ENCODE data around the gene TMEM248.

Gene TMEM248

GRCh38 chr7:67006965-67007364 lies 85.9 kb downstream of the TMEM248 start:
- DNase-seq, result no peak

Data from NCI-H1417 treated with DMSO at 0.1 percent for 48 hours (cell line).